8988T (cell line): Measurements from ENCODE around the gene ABCA6.
"Not testable (repeated sequence)": the region's sequence is repeated elsewhere in the genome, so short reads cannot be mapped to it uniquely, and the experiment has no call there.

Experiments
- DNase-seq: peaks from one replicate; pipeline ENCODE4 v3.0.0; 2011

The ABCA6 gene

GRCh38 chr17:69070378-69071232 lies 71.1 kb downstream of the ABCA6 start:
- DNase-seq: not testable (repeated sequence)

- DNase-seq: no peak
Measured at GRCh38 chr17:69069226-69069750, 72.4 kb downstream of the ABCA6 start.

GRCh38 chr17:69067274-69068047 lies 74.2 kb downstream of the ABCA6 start:
- DNase-seq: no peak

GRCh38 chr17:69066482-69066881 lies 75.2 kb downstream of the ABCA6 start:
- DNase-seq: no peak

- no peak for DNase-seq
Measured at GRCh38 chr17:69065113-69065512, 76.6 kb downstream of the ABCA6 start.

- DNase-seq: no peak
Measured at GRCh38 chr17:69064476-69064875, 77.2 kb downstream of the ABCA6 start.

- no peak for DNase-seq
Measured at GRCh38 chr17:69064001-69064400, 77.7 kb downstream of the ABCA6 start.

- DNase-seq: no peak
Measured at GRCh38 chr17:69062860-69063581, 78.7 kb downstream of the ABCA6 start.

GRCh38 chr17:69061721-69062556 lies 79.8 kb downstream of the ABCA6 start:
- no peak for DNase-seq

GRCh38 chr17:69060822-69061221 lies 80.9 kb downstream of the ABCA6 start, which contains the start of gene ABCA9:
TSS of gene ABCA9 (minus strand) at chr17:69060927. CDS start at chr17:69051126, 9,801 bp downstream.
- no peak for DNase-seq

GRCh38 chr17:69059458-69060175 lies 82.1 kb downstream of the ABCA6 start:
- no peak for DNase-seq

- DNase-seq: no peak
Measured at GRCh38 chr17:69058165-69058564, 83.5 kb downstream of the ABCA6 start.

- no peak for DNase-seq
Measured at GRCh38 chr17:69057280-69057679, 84.4 kb downstream of the ABCA6 start.

GRCh38 chr17:69056179-69056823 lies 85.4 kb downstream of the ABCA6 start:
- DNase-seq: no peak

GRCh38 chr17:69055334-69055733 lies 86.4 kb downstream of the ABCA6 start:
- no peak for DNase-seq

- DNase-seq: no peak
Measured at GRCh38 chr17:69050999-69051775, 90.5 kb downstream of the ABCA6 start.

- no peak for DNase-seq
Measured at GRCh38 chr17:69048634-69049033, 93.1 kb downstream of the ABCA6 start.

- no peak for DNase-seq
Measured at GRCh38 chr17:69047368-69048263, 94.1 kb downstream of the ABCA6 start.
